ENCODE data around the gene ZNF619. TPM values are rescaled to one million over a fixed set of nuclear protein-coding genes. Genes with fewer than 3 reads are reported as not detected.
A peak's percentile ranks its signal among the peaks of the same experiment; 100 is the strongest.

Gene ZNF619
- total and polyA plus RNA-seq, 2 experiments from 2014 or later = 2.0 to 4.4 TPM

GRCh38 chr3:40518067-40518466 is 41.1 kb downstream of the ZNF619 start:
- Histone ChIP-seq H3K4me3 (no peak overlapping the region), H3K9me3 (ENCODE audit: low read depth) (no peaks in the 10 kb centered on the region), H3F3A (ENCODE audit: insufficient read depth) (peaks cover 10% of the 10 kb centered on the region), H3K79me2 (ENCODE audit: insufficient read depth) (no peaks in the 10 kb centered on the region), H3K9me2 (ENCODE audit: insufficient read depth) (no peaks in the 10 kb centered on the region), H3K27me3 (replicated peaks; ENCODE audit: insufficient read depth) (no peaks in the 10 kb centered on the region), H3K9ac (no peak overlapping the region), H4K20me1 (ENCODE audit: insufficient read depth) (no peaks in the 10 kb centered on the region), H3K4me1 (ENCODE audit: insufficient read depth) (peaks cover 9% of the 10 kb centered on the region), H3K4me2 (ENCODE audit: unreplicated experiment) (no peak overlapping the region), H2AFZ (no peak overlapping the region), H3K36me3 (ENCODE audit: low read depth) (no peaks in the 10 kb centered on the region), H3K27ac (no peak overlapping the region)
- in situ Hi-C loops (cut with MboI) = no loop called here
- 67 to 74% methylated on average over 1 of the region's 1 CpG for WGBS, 2 experiments (ENCODE audit: low coverage in 1 of 2, low lambda C conversion rate in 2 of 2, missing lambda C conversion rate in 2 of 2)
- no peak for DNase-seq
- TF ChIP-seq EZH2 (IDR thresholded peaks at IDR 0.05; ENCODE audit: insufficient read depth, poor library complexity, severe bottlenecking) = no peak
- TF ChIP-seq EZH2phosphoT487 (IDR thresholded peaks at IDR 0.05; ENCODE audit: insufficient read depth, low read depth) = no peak

GRCh38 chr3:40518848-40519247 is 41.9 kb downstream of the ZNF619 start:
- no peak overlapping the region for H3K27ac ChIP-seq
- no peaks in the 10 kb centered on the region for H4K20me1 ChIP-seq (ENCODE audit: insufficient read depth)
- no peak overlapping the region for H3K4me2 ChIP-seq (ENCODE audit: unreplicated experiment)
- TF ChIP-seq EZH2phosphoT487 (IDR thresholded peaks at IDR 0.05; ENCODE audit: insufficient read depth, low read depth) (no peak), EZH2 (IDR thresholded peaks at IDR 0.05; ENCODE audit: insufficient read depth, poor library complexity, severe bottlenecking) (no peak)
- in situ Hi-C loops (cut with MboI) = no loop called here
- 26 to 48% methylated on average over 1 of the region's 1 CpG for WGBS, 2 experiments (ENCODE audit: low coverage in 1 of 2, low lambda C conversion rate in 2 of 2, missing lambda C conversion rate in 2 of 2)
- H3F3A ChIP-seq (ENCODE audit: insufficient read depth) = peaks cover 11% of the 10 kb centered on the region
- no peak for DNase-seq
- no peaks in the 10 kb centered on the region for H3K9me2 ChIP-seq (ENCODE audit: insufficient read depth)
- no peaks in the 10 kb centered on the region for H3K36me3 ChIP-seq (ENCODE audit: low read depth)
- no peak overlapping the region for H3K4me3 ChIP-seq
- no peak overlapping the region for H3K9ac ChIP-seq
- H2AFZ ChIP-seq = no peak overlapping the region
- no peaks in the 10 kb centered on the region for H3K27me3 ChIP-seq (replicated peaks; ENCODE audit: insufficient read depth)
- peaks cover 9% of the 10 kb centered on the region for H3K4me1 ChIP-seq (ENCODE audit: insufficient read depth)
- no peaks in the 10 kb centered on the region for H3K79me2 ChIP-seq (ENCODE audit: insufficient read depth)
- no peaks in the 10 kb centered on the region for H3K9me3 ChIP-seq (ENCODE audit: low read depth)

GRCh38 chr3:40521254-40521653 is 44.3 kb downstream of the ZNF619 start:
- no peaks in the 10 kb centered on the region for H3K9me3 ChIP-seq (ENCODE audit: low read depth)
- peaks cover 10% of the 10 kb centered on the region for H3F3A ChIP-seq (ENCODE audit: insufficient read depth)
- H4K20me1 ChIP-seq (ENCODE audit: insufficient read depth) = no peaks in the 10 kb centered on the region
- H3K9me2 ChIP-seq (ENCODE audit: insufficient read depth) = no peaks in the 10 kb centered on the region
- peaks cover 17% of the 10 kb centered on the region for H3K4me1 ChIP-seq (ENCODE audit: insufficient read depth)
- no peaks in the 10 kb centered on the region for H3K36me3 ChIP-seq (ENCODE audit: low read depth)
- H3K9ac ChIP-seq = no peak overlapping the region
- no peak overlapping the region for H3K4me3 ChIP-seq
- no peak overlapping the region for H3K27ac ChIP-seq
- peaks cover 14% of the 10 kb centered on the region for H3K79me2 ChIP-seq (ENCODE audit: insufficient read depth)
- in situ Hi-C loops (cut with MboI) = no loop called here
- no peak overlapping the region for H3K4me2 ChIP-seq (ENCODE audit: unreplicated experiment)
- no peak overlapping the region for H2AFZ ChIP-seq
- 49 to 50% methylated on average over 3 of the region's 3 CpGs for WGBS, 2 experiments (ENCODE audit: low coverage in 1 of 2, low lambda C conversion rate in 2 of 2, missing lambda C conversion rate in 2 of 2)
- TF ChIP-seq EZH2phosphoT487 (IDR thresholded peaks at IDR 0.05; ENCODE audit: insufficient read depth, low read depth) = no peak
- no peak for TF ChIP-seq EZH2 (IDR thresholded peaks at IDR 0.05; ENCODE audit: insufficient read depth, poor library complexity, severe bottlenecking)
- H3K27me3 ChIP-seq (replicated peaks; ENCODE audit: insufficient read depth) = no peaks in the 10 kb centered on the region
- no peak for DNase-seq

- no peaks in the 10 kb centered on the region for H3K9me3 ChIP-seq (ENCODE audit: low read depth)
- H3K4me2 ChIP-seq (ENCODE audit: unreplicated experiment) = peak overlapping the region; percentile 84
- peak overlapping the region; percentile 92 for H3K4me3 ChIP-seq
- no peaks in the 10 kb centered on the region for H3K9me2 ChIP-seq (ENCODE audit: insufficient read depth)
- 27 to 29% methylated on average over 2 of the region's 2 CpGs for WGBS, 2 experiments (ENCODE audit: low coverage in 1 of 2, low lambda C conversion rate in 2 of 2, missing lambda C conversion rate in 2 of 2)
- TF ChIP-seq EZH2 (IDR thresholded peaks at IDR 0.05; ENCODE audit: insufficient read depth, poor library complexity, severe bottlenecking) = no peak
- TF ChIP-seq EZH2phosphoT487 (IDR thresholded peaks at IDR 0.05; ENCODE audit: insufficient read depth, low read depth) = no peak
- H3K79me2 ChIP-seq (ENCODE audit: insufficient read depth) = peaks cover 40% of the 10 kb centered on the region
- H2AFZ ChIP-seq = peak overlapping the region; percentile 97
- H3K36me3 ChIP-seq (ENCODE audit: low read depth) = peaks cover 14% of the 10 kb centered on the region
- in situ Hi-C loops (cut with MboI) = no loop called here
- no peaks in the 10 kb centered on the region for H4K20me1 ChIP-seq (ENCODE audit: insufficient read depth)
- H3K9ac ChIP-seq = peak overlapping the region; percentile 99
- H3K27ac ChIP-seq = peak overlapping the region; percentile 82
- H3K27me3 ChIP-seq (replicated peaks; ENCODE audit: insufficient read depth) = no peaks in the 10 kb centered on the region
- DNase-seq = peak; percentile 25
- H3F3A ChIP-seq (ENCODE audit: insufficient read depth) = peaks cover 7% of the 10 kb centered on the region
- H3K4me1 ChIP-seq (ENCODE audit: insufficient read depth) = peaks cover 14% of the 10 kb centered on the region
These were observed 46.9 kb downstream of the ZNF619 start for GRCh38 chr3:40523781-40524180.

GRCh38 chr3:40524222-40524567 is 47.3 kb downstream of the ZNF619 start:
- Histone ChIP-seq H3F3A (ENCODE audit: insufficient read depth) (peaks cover 7% of the 10 kb centered on the region), H4K20me1 (ENCODE audit: insufficient read depth) (no peaks in the 10 kb centered on the region), H3K79me2 (ENCODE audit: insufficient read depth) (peaks cover 44% of the 10 kb centered on the region), H3K27me3 (replicated peaks; ENCODE audit: insufficient read depth) (no peaks in the 10 kb centered on the region), H3K4me1 (ENCODE audit: insufficient read depth) (peaks cover 14% of the 10 kb centered on the region), H3K4me3 (peak overlapping the region; percentile 92), H3K9ac (peak overlapping the region; percentile 99), H3K9me3 (ENCODE audit: low read depth) (no peaks in the 10 kb centered on the region), H3K4me2 (ENCODE audit: unreplicated experiment) (peak overlapping the region; percentile 84), H3K36me3 (ENCODE audit: low read depth) (peaks cover 14% of the 10 kb centered on the region), H3K27ac (peak overlapping the region; percentile 82), H3K9me2 (ENCODE audit: insufficient read depth) (no peaks in the 10 kb centered on the region), H2AFZ (peak overlapping the region; percentile 97)
- in situ Hi-C loops (cut with MboI) = no loop called here
- DNase-seq = no peak
- 35 to 36% methylated on average over 5 of the region's 5 CpGs for WGBS, 2 experiments (ENCODE audit: low coverage in 1 of 2, low lambda C conversion rate in 2 of 2, missing lambda C conversion rate in 2 of 2)
- no peak for TF ChIP-seq EZH2 (IDR thresholded peaks at IDR 0.05; ENCODE audit: insufficient read depth, poor library complexity, severe bottlenecking)
- TF ChIP-seq EZH2phosphoT487 (IDR thresholded peaks at IDR 0.05; ENCODE audit: insufficient read depth, low read depth) = no peak
